K562 (cell line): ENCODE measurements around the gene ASXL2. TPM values are rescaled to one million over a fixed set of nuclear protein-coding genes. Genes with fewer than 3 reads are reported as not detected.

Experiments used
- DPF2 ChIP-seq: fragments of 450-650 bp; IDR thresholded peaks from 2 replicates; pipeline ENCODE4 v1.6.1; 2016
- HLTF ChIP-seq: fragments of 450-650 bp; IDR thresholded peaks from 2 replicates; pipeline ENCODE4 v1.6.1; 2016
- KLF10 ChIP-seq: fragments of 250-450 bp; sonication (Bioruptor Pico); IDR thresholded peaks from 2 replicates; pipeline ENCODE4 v1.6.1; 2021; ENCODE audit warnings: matching md5 sums
- MAFF ChIP-seq: IDR thresholded peaks from 2 replicates; pipeline ENCODE4 v1.6.1; 2012; ENCODE audit warnings: low read length, improper control_type of control experiment
- SMARCB1 ChIP-seq: IDR thresholded peaks from 2 replicates; pipeline ENCODE4 v1.6.1; 2011; ENCODE audit warnings: improper control_type of control experiment, low read depth; ENCODE audit not compliant: insufficient read length
- polyA plus RNA-seq, 8 experiments: library from polyadenylated mRNA; depleted of rRNA in 4 of 8; stranded (reverse) in 5 of 8; unstranded in 3 of 8; fragments of >200 nt; fragmentation: Nextera tagmentation in 2 of 8; fragmentation: Illumina TruSeq in 1 of 8; extraction: Ambion mirVana in 2 of 8; extraction: Trizol in 1 of 8; gene quantifications; 2 replicates each; pipeline versions ENCODE4 v1.2.1 to v1.2.3, GENCODE V29; 2011 to 2014; ENCODE audit warnings: inconsistent platforms in 1 of 8, missing spikeins in 1 of 8
- total RNA-seq, 7 experiments: library from RNA; depleted of rRNA in 6 of 7; stranded (reverse); fragments of >200 nt in 6 of 7; fragmentation: Illumina TruSeq in 2 of 7; extraction: Trizol in 2 of 7; gene quantifications; 2 replicates each; pipeline versions ENCODE4 v1.2.1 to v1.2.3, GENCODE V29; 2011 to 2021; ENCODE audit warnings: low replicate concordance in 1 of 7
- TF ChIP-seq, protein P1 (sequence below): IDR thresholded peaks from 2 replicates; pipeline ENCODE4 v1.6.1; 2014; ENCODE audit warnings: antibody characterized with exemption
- TF ChIP-seq, protein P2 (sequence below), 2 experiments: fragments of 450-650 bp in 1 of 2; sonication (generic) in 1 of 2; formaldehyde crosslinking in 1 of 2; IDR thresholded peaks; 2 replicates each; pipeline versions ENCODE4 v1.7.1 to v1.9.0; 2016 to 2022; ENCODE audit warnings: inconsistent platforms in 1 of 2, mild to moderate bottlenecking in 1 of 2, missing genetic modification reagents in 1 of 2
- TF ChIP-seq, protein P3 (sequence below): fragments of 450-650 bp; formaldehyde crosslinking; conservative IDR thresholded peaks from 2 replicates; pipeline ENCODE4 v1.4.0; 2022; ENCODE audit warnings: mild to moderate bottlenecking, missing genetic modification characterization

ASXL2 gene
- total and polyA plus RNA-seq, 9 of the 15 experiments (the other 6 are each of a cell fraction or from before 2014, with no cell fraction given): 2.2 to 25.9 (median 9.0) TPM

GRCh38 chr2:25819597-25820039 lies 58.7 kb downstream of the ASXL2 start (continued):
- TF ChIP-seq, protein P1, sequence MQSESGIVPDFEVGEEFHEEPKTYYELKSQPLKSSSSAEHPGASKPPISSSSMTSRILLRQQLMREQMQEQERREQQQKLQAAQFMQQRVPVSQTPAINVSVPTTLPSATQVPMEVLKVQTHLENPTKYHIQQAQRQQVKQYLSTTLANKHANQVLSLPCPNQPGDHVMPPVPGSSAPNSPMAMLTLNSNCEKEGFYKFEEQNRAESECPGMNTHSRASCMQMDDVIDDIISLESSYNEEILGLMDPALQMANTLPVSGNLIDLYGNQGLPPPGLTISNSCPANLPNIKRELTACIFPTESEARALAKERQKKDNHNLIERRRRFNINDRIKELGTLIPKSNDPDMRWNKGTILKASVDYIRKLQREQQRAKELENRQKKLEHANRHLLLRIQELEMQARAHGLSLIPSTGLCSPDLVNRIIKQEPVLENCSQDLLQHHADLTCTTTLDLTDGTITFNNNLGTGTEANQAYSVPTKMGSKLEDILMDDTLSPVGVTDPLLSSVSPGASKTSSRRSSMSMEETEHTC: no peak
- peak; percentile 50; the same call in 1 of the 2 replicates for TF ChIP-seq MAFF
- 0 out of 2 replicates have a peak, but pooled peaks have one; percentile 16 for TF ChIP-seq DPF2
- TF ChIP-seq, protein P2, sequence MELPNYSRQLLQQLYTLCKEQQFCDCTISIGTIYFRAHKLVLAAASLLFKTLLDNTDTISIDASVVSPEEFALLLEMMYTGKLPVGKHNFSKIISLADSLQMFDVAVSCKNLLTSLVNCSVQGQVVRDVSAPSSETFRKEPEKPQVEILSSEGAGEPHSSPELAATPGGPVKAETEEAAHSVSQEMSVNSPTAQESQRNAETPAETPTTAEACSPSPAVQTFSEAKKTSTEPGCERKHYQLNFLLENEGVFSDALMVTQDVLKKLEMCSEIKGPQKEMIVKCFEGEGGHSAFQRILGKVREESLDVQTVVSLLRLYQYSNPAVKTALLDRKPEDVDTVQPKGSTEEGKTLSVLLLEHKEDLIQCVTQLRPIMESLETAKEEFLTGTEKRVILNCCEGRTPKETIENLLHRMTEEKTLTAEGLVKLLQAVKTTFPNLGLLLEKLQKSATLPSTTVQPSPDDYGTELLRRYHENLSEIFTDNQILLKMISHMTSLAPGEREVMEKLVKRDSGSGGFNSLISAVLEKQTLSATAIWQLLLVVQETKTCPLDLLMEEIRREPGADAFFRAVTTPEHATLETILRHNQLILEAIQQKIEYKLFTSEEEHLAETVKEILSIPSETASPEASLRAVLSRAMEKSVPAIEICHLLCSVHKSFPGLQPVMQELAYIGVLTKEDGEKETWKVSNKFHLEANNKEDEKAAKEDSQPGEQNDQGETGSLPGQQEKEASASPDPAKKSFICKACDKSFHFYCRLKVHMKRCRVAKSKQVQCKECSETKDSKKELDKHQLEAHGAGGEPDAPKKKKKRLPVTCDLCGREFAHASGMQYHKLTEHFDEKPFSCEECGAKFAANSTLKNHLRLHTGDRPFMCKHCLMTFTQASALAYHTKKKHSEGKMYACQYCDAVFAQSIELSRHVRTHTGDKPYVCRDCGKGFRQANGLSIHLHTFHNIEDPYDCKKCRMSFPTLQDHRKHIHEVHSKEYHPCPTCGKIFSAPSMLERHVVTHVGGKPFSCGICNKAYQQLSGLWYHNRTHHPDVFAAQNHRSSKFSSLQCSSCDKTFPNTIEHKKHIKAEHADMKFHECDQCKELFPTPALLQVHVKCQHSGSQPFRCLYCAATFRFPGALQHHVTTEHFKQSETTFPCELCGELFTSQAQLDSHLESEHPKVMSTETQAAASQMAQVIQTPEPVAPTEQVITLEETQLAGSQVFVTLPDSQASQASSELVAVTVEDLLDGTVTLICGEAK (IDR thresholded peaks at IDR 0.05): no peak
- TF ChIP-seq, protein P2 (CRISPR knock-in tag; IDR thresholded peaks at IDR 0.05): no peak
- TF ChIP-seq SMARCB1: no peak
- no peak for TF ChIP-seq HLTF
- no peak for TF ChIP-seq KLF10 (CRISPR knock-in tag)
- TF ChIP-seq, protein P3, sequence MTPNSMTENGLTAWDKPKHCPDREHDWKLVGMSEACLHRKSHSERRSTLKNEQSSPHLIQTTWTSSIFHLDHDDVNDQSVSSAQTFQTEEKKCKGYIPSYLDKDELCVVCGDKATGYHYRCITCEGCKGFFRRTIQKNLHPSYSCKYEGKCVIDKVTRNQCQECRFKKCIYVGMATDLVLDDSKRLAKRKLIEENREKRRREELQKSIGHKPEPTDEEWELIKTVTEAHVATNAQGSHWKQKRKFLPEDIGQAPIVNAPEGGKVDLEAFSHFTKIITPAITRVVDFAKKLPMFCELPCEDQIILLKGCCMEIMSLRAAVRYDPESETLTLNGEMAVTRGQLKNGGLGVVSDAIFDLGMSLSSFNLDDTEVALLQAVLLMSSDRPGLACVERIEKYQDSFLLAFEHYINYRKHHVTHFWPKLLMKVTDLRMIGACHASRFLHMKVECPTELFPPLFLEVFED (CRISPR knock-in tag): no peak
